Activated CD4-positive, alpha-beta memory T cell treated with anti-CD3 and anti-CD28 coated beads for 36 hours (primary cell): Measurements from ENCODE around the gene NKAIN2. TPM values are rescaled to one million over a fixed set of nuclear protein-coding genes. Genes with fewer than 3 reads are reported as not detected.
"Not testable (repeated sequence)": the region's sequence is repeated elsewhere in the genome, so short reads cannot be mapped to it uniquely, and the experiment has no call there.

Experiments used
- CTCF ChIA-PET: fragments of 350-600 bp; sonication (Branson Sonifier 250); formaldehyde crosslinking; loops from one replicate; lab custom pipeline; 2021; ENCODE audit warnings: antibody characterized with exemption, inconsistent platforms; lab: Charles Lee
- POLR2A ChIA-PET: fragments of 350-600 bp; sonication (Branson Sonifier 250); formaldehyde crosslinking; loops from one replicate; lab custom pipeline; 2021; ENCODE audit warnings: antibody characterized with exemption; lab: Charles Lee
- DNase-seq: peaks from one replicate; pipeline ENCODE4 v3.0.0-alpha.2; 2020
- H3K27ac Mint-ChIP-seq: one replicate; pipeline ENCODE4 v1.8.0; 2021; ENCODE audit warnings: mixed read lengths
- H3K27me3 Mint-ChIP-seq: one replicate; pipeline ENCODE4 v1.8.0; 2021; ENCODE audit warnings: mixed read lengths
- H3K36me3 Mint-ChIP-seq: one replicate; pipeline ENCODE4 v1.8.0; 2021; ENCODE audit warnings: mixed read lengths
- H3K4me1 Mint-ChIP-seq: one replicate; pipeline ENCODE4 v1.8.0; 2021; ENCODE audit warnings: low read depth, mixed read lengths
- H3K4me3 Mint-ChIP-seq: one replicate; pipeline ENCODE4 v1.8.0; 2021; ENCODE audit warnings: mild to moderate bottlenecking, mixed read lengths
- H3K9me3 Mint-ChIP-seq: one replicate; pipeline ENCODE4 v1.8.0; 2021; ENCODE audit warnings: mixed read lengths
- intact Hi-C: fragments of 100-400 bp; cut with micrococcal nuclease; formaldehyde crosslinking; loops from one replicate; pipeline ENCODE4 v1.15.1; 2023
- total RNA-seq, 2 experiments: library from RNA; stranded (reverse); gene quantifications; one replicate each; pipeline ENCODE4 v1.2.3, GENCODE V29; 2021

NKAIN2 gene
- total RNA-seq, 2 experiments from 2014 or later: not detected

DNA sequence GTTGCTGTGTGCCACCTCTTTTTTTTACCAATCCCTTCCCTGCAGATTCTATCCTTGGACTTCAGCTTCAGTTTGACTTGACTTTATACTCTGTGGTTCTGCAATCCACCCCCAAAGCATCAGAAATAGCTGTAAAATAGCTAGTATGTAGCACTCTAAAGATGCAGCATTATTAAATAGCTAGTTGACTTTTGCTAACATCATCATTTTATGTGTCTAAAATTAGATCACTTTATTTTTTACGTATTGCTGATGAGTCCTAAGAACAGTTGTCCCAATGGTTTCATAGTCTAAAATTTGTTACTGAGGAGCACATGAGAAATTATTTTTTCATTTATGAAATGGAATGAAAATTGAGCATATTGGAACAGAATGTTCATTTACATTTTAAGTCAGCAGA lies 138.2 kb downstream of the NKAIN2 start:
- Mint-ChIP-seq H3K4me1 (no peaks in the 10 kb centered on the region), H3K27me3 (no peaks in the 10 kb centered on the region), H3K36me3 (no peaks in the 10 kb centered on the region), H3K9me3 (no peaks in the 10 kb centered on the region), H3K4me3 (no peak overlapping the region), H3K27ac (no peak overlapping the region)
- ChIA-PET CTCF (no interaction called here), POLR2A (no interaction called here)
- intact Hi-C loops: no loop called here
- DNase-seq: no peak

DNA sequence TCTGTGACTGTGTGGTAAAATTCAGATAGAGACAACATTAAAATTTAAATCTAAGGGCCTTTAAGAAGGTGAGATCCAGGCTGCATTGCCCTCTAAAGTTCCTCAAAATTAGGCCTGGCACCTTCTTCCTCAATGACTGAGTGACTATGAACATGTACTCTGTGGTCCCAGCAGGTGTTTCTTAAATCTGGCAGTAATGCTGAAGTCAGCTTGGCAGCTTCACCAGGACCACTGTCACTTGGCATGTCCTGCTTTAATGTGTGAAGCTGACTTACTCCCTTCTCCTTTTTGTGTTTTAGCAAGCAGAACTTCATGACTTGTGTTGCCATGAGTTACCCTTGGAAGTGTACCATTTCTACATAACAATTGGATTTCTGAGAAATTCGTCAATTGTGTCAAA lies 141.7 kb downstream of the NKAIN2 start:
- CTCF ChIA-PET: no interaction called here
- intact Hi-C loops: no loop called here
- DNase-seq: no peak
- Mint-ChIP-seq H3K27me3 (no peaks in the 10 kb centered on the region), H3K4me1 (no peaks in the 10 kb centered on the region), H3K27ac (no peak overlapping the region), H3K4me3 (no peak overlapping the region), H3K36me3 (no peaks in the 10 kb centered on the region), H3K9me3 (peaks cover 2% of the 10 kb centered on the region)
- POLR2A ChIA-PET: no interaction called here

DNA sequence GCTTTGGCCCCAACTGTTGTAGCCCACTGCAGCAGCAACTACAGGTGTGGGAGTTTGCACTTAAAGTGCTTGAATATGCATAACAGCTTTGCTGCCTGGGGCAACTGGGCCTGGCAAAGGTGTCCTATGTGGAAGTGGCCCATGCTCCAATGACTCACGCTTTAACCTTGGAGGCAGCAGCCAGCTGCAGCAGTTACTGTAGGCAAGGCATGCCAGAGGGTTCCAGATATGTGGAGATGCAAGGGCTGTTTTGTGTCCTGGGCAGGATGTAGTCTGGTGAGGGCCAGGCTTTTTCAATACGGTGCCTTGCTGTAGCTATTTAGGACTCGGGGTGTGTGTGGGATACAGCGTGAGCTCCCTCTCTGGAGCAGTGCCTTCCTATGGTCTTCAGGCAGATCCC lies 150.3 kb downstream of the NKAIN2 start:
- no peak for DNase-seq
- POLR2A ChIA-PET: no interaction called here

DNA sequence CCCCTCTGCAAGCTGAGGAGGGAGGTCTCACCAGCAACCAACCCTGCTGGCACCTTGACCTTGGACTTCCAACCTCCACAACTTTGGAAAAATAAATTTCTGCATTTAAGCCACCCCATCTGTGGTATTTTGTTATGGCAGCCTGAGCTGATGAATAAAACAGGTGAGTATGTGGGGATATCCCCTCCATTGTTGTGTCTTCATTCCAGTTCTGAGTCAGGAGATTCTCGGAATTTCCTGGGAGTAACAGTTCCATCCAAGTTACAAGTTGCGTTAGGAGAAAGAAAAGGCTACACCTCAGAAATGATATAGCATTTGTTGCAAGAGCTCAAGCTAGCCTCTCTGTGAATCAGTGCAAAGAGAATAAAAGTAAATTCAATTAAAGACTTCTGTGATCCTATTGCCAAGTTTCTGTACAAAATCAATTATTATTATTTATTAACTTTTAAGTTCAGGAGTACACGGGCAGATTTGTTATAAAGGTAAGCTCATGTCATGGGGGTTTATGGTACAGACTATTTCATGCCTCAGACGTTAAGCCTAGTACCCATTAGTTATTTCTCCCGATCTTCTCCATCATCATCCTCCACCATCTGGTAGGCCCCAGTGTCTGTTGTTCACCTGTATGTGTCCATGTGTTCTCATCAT lies 153.0 kb downstream of the NKAIN2 start:
- no peak overlapping the region for H3K4me3 Mint-ChIP-seq
- H3K27ac Mint-ChIP-seq: no peak overlapping the region
- no peak for DNase-seq
- intact Hi-C loops: no loop called here
- no peaks in the 10 kb centered on the region for H3K27me3 Mint-ChIP-seq
- ChIA-PET CTCF (no interaction called here), POLR2A (no interaction called here)
- peaks cover 9% of the 10 kb centered on the region for H3K9me3 Mint-ChIP-seq
- no peaks in the 10 kb centered on the region for H3K4me1 Mint-ChIP-seq
- H3K36me3 Mint-ChIP-seq: no peaks in the 10 kb centered on the region

More for the DNA sequence above, 150.3 kb downstream of the NKAIN2 start:
- H3K27ac Mint-ChIP-seq: no peak overlapping the region
- no peak overlapping the region for H3K4me3 Mint-ChIP-seq
- no peaks in the 10 kb centered on the region for H3K36me3 Mint-ChIP-seq
- peaks cover 9% of the 10 kb centered on the region for H3K9me3 Mint-ChIP-seq
- CTCF ChIA-PET: no interaction called here
- no peaks in the 10 kb centered on the region for H3K4me1 Mint-ChIP-seq
- intact Hi-C loops: no loop called here
- H3K27me3 Mint-ChIP-seq: no peaks in the 10 kb centered on the region

DNA sequence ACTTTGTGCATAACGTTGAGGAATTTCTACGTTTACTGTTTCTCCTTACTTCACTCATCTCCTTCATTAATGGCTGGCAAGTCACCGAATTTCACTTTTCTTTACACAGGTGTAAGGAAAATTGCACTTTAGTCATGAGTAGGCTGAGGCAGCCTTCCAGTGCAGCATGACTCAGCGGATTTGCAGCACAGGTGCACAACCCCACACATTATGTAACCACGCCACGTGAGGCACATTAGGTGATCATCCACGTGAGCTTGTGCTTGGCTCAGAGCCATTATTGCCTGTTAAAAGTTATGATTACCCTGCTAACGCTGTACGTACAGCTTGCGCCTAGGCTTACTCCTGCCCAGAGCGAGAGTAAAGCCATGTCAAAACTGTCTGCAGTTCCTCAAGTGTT lies 158.8 kb downstream of the NKAIN2 start:
- intact Hi-C loops: no loop called here
- Mint-ChIP-seq H3K27me3 (no peaks in the 10 kb centered on the region), H3K27ac (no peak overlapping the region), H3K4me3 (no peak overlapping the region), H3K36me3 (no peaks in the 10 kb centered on the region), H3K9me3 (peaks cover 2% of the 10 kb centered on the region), H3K4me1 (no peaks in the 10 kb centered on the region)
- no peak for DNase-seq
- ChIA-PET CTCF (no interaction called here), POLR2A (no interaction called here)

DNA sequence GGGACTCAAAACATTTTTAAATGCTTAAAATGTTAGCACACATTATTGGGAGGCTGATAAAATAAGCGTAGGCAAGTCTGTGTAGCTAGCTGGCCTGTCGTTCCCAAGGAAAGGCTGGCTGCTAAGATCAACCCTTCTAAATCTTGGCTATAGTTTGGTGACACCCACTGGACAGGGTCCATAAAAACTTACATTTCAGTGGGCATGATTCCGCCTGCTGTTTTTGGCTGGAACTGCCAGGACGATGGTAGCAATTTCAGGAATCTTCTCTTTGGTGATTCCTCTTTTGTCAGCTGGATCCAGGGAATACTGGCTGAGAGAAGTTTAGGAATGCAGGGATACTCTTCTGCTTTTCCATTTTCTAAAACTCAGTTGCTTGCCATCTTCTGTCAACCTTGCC lies 162.2 kb downstream of the NKAIN2 start:
- CTCF ChIA-PET: no interaction called here
- DNase-seq: no peak
- no peaks in the 10 kb centered on the region for H3K36me3 Mint-ChIP-seq
- H3K4me3 Mint-ChIP-seq: no peak overlapping the region
- intact Hi-C loops: no loop called here
- H3K4me1 Mint-ChIP-seq: no peaks in the 10 kb centered on the region
- H3K27me3 Mint-ChIP-seq: no peaks in the 10 kb centered on the region
- peaks cover under 1% of the 10 kb centered on the region for H3K9me3 Mint-ChIP-seq
- H3K27ac Mint-ChIP-seq: no peak overlapping the region
- POLR2A ChIA-PET: no interaction called here

DNA sequence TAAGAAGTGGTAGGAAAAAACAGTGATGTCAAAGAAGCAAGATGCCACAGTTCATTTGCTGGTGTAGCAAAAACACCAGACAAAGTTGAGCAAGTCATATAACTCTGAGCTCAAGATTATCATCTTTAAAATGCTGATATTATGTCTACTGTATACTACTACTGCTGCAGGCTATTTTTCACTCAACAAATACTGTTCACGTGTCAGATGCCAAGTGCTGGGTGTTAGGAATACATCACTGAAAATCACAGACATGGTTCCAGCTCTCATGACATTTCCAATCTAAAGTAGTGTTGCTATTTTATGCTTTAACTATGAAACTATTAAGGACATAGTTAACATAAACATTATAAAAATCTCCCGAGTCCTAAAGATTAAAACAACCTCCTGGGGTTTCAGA lies 163.0 kb downstream of the NKAIN2 start:
- DNase-seq: no peak
- no peak overlapping the region for H3K27ac Mint-ChIP-seq
- no peaks in the 10 kb centered on the region for H3K27me3 Mint-ChIP-seq
- H3K4me3 Mint-ChIP-seq: no peak overlapping the region
- POLR2A ChIA-PET: no interaction called here
- H3K36me3 Mint-ChIP-seq: no peaks in the 10 kb centered on the region
- intact Hi-C loops: no loop called here
- CTCF ChIA-PET: no interaction called here
- H3K4me1 Mint-ChIP-seq: no peaks in the 10 kb centered on the region
- peaks cover 2% of the 10 kb centered on the region for H3K9me3 Mint-ChIP-seq

DNA sequence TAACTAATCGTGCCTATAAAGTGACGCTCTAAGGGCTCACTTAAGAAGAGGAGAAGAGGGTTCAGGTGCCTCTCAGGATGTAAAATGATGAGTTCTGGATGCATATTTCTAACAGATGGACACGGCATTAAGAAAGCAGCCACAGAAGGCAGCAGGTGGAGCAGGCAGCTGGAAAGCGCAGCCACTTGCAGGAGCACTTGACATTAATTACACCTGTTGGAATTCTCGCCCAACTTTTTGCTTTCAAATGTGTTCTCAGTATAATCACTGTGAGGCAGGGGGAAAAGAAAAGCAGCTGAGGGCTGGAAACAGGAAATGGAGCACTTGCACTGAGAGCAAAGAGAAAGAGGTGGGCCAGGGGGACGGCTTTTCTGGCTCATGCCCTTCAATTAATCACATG lies 164.2 kb downstream of the NKAIN2 start:
- Mint-ChIP-seq H3K27me3 (no peaks in the 10 kb centered on the region), H3K4me1 (no peaks in the 10 kb centered on the region), H3K9me3 (peaks cover 2% of the 10 kb centered on the region), H3K27ac (no peak overlapping the region), H3K36me3 (no peaks in the 10 kb centered on the region), H3K4me3 (no peak overlapping the region)
- intact Hi-C loops: no loop called here
- ChIA-PET POLR2A (no interaction called here), CTCF (no interaction called here)
- DNase-seq: no peak

DNA sequence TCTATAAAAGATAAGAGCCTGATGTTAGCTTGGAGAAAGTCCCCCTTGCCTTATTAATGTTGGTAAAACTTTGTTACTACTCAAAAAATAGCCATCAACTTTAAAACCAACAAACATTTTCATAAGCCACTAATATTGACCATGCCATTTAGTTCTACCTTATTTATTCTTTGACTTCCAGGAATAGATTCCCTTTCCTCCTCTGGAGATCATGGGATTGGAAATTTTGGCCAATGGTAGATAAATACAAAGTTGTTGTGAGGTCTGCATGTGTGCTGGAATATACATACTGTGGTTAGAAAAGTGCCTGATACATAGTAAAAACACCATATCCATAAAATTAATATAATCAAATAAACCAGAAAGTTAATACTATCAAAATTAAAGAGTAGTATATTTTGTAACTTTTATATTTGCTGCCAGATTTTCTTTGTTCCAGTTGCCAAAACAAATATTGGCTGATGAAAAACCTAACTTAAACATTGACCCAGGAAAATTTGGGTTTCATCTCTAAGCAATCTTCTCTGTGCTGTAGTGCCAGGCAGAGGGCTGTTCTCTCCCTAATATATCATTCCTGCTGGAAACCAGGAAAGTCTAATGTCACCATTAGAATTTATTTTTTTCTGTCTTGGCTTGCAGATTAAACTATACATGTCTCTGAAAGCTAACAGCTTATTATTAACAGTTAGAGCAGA lies 169.1 kb downstream of the NKAIN2 start:
- POLR2A ChIA-PET: no interaction called here
- intact Hi-C loops: no loop called here
- Mint-ChIP-seq H3K36me3 (no peaks in the 10 kb centered on the region), H3K27me3 (no peaks in the 10 kb centered on the region), H3K4me3 (no peak overlapping the region), H3K27ac (no peak overlapping the region), H3K4me1 (no peaks in the 10 kb centered on the region), H3K9me3 (peaks cover 4% of the 10 kb centered on the region)
- CTCF ChIA-PET: no interaction called here
- no peak for DNase-seq

DNA sequence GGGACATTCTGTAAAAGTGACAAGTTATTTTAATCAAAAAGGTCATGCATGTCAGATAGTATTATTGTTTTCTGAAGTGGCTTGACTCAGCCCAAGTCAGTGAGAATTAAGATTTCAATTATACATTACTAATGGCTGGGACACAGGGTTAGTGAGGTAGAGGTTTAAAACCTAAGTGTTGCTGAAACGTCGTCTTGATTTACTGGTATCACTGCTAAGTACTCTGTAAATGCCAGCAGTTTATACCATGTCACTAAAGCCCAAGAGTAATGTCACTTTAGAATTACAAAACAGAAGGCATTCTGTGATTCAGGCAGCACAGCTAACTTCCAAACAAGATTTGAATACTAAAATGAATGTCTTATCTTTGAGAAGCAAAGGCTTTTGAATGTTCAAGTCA lies 176.6 kb downstream of the NKAIN2 start:
- Mint-ChIP-seq H3K4me3 (no peak overlapping the region), H3K9me3 (no peaks in the 10 kb centered on the region), H3K36me3 (no peaks in the 10 kb centered on the region), H3K27me3 (no peaks in the 10 kb centered on the region), H3K4me1 (no peaks in the 10 kb centered on the region), H3K27ac (no peak overlapping the region)
- DNase-seq: no peak
- CTCF ChIA-PET: no interaction called here
- POLR2A ChIA-PET: no interaction called here
- intact Hi-C loops: no loop called here

DNA sequence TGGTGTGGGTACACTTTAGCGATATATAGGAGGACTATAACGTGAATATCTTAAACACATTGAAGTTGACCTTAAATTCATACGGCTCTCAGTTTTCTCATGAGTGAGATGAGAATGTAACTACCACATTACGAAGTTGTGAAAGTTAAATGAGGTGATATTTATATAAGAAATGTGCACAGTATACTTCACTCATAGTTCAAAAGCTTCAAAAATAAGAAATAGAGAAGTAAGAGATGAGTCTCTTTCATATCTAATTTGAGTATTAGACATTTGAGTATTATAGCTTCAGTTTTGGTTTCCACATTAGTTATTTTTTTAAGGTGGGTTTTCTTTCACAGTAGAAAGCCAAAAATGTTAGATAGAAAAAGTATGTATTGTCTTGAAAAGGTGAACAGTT lies 183.3 kb downstream of the NKAIN2 start:
- Mint-ChIP-seq H3K9me3 (peaks cover under 1% of the 10 kb centered on the region), H3K4me1 (no peaks in the 10 kb centered on the region), H3K27ac (no peak overlapping the region), H3K36me3 (no peaks in the 10 kb centered on the region), H3K4me3 (no peak overlapping the region), H3K27me3 (no peaks in the 10 kb centered on the region)
- CTCF ChIA-PET: no interaction called here
- intact Hi-C loops: no loop called here
- POLR2A ChIA-PET: no interaction called here
- no peak for DNase-seq

DNA sequence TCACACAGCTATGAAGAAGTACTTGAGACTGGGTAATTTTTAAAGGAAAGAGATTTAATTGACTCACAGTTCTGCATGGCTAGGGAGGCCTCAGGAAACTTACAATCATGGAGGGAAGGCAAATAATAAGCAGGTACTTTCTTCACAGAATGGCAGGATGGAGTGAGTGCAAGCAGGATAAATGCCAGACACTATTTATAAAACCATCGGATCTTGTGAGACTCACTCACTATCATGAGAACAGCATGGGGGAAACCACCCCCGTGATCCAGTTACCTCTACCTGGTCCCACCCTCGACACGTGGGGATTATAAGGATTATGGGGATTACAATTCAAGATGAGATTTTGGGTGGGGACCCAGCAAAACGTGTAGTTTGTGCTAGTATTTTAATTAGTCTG lies 186.3 kb downstream of the NKAIN2 start:
- CTCF ChIA-PET, H3K4me3 Mint-ChIP-seq, H3K4me1 Mint-ChIP-seq, POLR2A ChIA-PET, H3K36me3 Mint-ChIP-seq, H3K27ac Mint-ChIP-seq, intact Hi-C loops, H3K27me3 Mint-ChIP-seq, H3K9me3 Mint-ChIP-seq, DNase-seq: not testable (repeated sequence)

DNA sequence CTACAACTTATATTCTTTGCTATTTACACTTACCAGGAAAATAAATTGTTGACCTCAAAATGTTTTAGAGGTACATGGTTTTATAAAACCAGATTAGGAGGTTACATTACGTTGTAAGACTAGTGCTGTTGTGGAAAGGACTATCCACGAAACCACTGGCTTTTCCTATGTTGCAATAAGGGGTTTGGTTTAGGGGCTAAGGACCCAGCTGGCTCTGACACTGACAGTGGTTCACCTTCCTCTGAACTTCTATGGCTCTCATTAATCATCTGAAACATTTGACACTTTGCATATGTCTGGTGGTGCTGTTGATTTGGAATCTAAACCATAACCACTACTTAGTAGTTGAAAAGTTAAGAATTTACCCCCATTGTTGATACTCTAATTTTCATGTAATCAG lies 186.7 kb downstream of the NKAIN2 start:
- no peaks in the 10 kb centered on the region for H3K27me3 Mint-ChIP-seq
- H3K36me3 Mint-ChIP-seq: no peaks in the 10 kb centered on the region
- ChIA-PET POLR2A (no interaction called here), CTCF (no interaction called here)
- H3K27ac Mint-ChIP-seq: no peak overlapping the region
- H3K4me3 Mint-ChIP-seq: no peak overlapping the region
- peaks cover 4% of the 10 kb centered on the region for H3K9me3 Mint-ChIP-seq
- intact Hi-C loops: no loop called here
- no peak for DNase-seq
- no peaks in the 10 kb centered on the region for H3K4me1 Mint-ChIP-seq
